ENCODE results near the gene ALOXE3.
"Not testable (repeated sequence)": the region's sequence is repeated elsewhere in the genome, so short reads cannot be mapped to it uniquely, and the experiment has no call there.

The ALOXE3 gene

DNA sequence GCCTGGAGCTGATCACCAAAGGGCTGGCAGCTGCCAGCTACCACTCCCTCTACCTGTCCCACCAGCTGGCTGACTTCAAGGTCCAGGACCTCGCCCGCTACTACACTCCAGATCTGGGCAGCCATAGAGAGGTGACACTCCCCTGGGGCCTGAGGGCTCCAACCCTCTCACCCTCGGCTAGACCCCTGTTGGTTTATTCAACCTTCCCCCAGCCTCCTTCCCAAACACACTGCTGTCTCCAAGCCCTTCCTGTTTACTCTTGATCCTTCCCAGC, 48.8 kb downstream of the ALOXE3 start:
- peak; percentile 42 for DNase-seq (ENCODE audit: low spot score)

DNA sequence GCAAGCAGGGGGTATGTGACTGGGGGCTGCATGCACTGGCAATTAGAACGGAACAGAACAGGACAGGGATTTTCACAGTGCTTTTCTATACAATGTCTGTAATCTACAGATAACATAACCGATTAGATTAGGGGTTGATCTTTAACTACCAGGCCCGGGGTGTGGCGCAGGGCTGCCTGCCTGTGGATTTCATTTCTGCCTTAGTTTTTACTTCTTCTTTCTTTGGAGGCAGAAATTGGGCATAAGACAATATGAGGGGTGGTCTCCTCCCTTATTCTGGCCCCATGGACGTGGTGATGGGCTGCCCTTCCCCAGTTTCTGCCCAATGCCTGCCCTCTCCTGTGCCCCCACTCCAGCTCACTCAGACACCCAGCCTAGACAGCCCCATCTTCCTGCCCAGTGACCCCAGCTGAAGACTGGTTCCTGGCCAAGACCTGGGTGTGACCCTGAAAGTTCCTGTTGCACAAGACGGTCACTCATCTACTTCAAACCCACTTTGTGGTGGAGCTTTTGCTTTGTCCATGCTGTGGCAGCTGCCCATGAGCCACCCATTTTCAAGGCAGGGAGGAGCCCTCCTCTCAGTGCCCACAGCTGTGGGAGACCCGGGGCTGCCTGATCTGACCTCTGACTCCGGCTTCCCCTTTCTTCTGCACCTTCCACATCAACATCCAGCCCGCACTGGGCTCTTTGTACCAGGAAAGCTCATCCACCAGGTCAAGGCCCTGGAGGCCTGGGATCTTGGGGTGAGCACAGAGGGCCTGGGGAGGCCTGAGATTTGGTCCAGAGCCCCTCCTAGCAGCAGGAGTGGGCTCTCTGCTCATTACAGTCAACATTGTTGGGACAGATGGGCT, 49.4 kb downstream of the ALOXE3 start:
- DNase-seq (ENCODE audit: low spot score) = peak; percentile 15

DNA sequence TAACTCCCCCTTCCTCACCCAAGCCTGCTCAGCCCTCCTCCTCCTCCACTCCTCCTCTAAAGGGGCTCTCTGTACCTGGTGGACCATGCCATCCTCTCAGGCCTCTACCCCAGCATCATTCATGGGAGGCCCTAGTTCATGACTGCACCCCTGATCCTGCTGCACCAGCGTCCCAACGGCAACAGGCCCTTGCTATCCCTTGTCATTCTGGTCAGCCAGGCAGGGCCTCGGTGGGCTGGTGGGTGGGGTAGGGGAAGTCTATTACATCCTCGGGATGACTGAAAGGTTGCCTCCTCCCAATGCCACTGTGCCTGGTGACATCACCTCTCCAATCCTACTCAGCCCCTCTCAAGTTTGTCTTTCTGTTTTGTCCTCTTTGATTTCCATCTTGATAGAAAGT, 50.5 kb downstream of the ALOXE3 start:
- no peak for DNase-seq (ENCODE audit: low spot score)

DNA sequence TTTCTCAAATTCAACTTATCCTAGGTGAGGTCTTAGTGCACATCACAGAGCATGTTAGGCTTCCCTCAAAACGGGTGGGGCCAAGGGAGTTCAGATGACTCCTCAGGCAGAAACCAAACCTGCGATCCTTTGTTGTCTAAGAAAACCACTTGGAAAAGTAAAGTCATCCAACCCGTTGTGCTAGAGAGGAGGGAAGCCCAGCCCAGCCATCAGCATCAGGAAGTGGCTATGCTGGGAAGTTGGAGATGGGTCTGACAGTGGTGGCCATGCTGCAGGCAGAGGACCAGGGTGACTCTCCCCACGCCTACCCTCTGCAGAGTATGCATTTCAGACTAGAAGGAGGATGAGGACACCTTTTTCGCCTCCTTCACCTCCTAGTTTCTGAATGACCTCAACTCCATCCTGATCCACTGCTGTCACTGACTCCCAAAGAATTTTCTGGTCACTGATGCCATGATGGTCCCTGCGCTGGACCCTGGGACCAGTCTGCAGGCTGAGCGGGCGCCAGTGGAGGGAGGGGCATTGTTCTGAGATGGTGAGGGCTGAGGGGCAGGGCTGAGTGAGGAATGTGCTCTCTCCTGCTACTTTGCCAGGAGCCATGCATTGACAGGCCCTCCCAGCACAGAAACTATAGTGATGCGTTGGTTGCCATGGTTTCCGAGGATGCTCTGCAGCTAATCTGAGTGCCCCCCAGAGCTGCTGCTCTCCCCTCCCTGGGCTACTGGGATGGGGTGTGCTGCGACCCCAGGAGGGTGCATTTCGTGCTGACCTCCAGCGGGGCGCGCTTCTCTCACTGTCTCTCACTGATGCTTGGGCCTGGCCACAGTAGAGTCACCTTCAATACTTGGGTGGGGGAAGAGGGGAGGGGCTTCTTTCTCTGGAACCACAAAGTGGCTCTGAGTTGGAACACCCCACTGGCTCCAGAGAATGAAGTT, 51.2 kb downstream of the ALOXE3 start:
- DNase-seq (ENCODE audit: low spot score) = no peak

DNA sequence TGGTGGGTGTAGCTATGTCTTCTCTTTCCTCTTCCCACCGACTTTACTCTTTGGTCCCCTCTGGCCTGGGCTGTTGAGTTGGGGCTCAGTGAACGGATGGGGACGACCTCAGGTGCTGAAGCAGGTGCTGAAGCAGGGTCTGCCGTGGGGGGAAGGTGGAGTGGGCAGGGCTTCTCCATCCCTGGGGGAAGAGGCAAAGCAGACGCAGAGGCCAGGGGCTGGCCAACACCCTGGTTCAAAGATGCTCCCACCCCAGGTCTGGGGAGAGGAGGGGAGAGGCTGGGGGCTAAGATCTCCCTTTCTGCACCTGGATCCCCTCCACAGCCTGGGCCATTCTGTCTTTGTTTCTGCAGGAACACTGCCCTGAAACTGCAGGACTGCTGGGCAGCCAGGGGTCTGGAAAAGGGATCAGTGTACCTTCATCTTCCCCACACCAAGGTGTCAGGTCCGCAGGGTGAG, 53.7 kb downstream of the ALOXE3 start:
- DNase-seq (ENCODE audit: low spot score) = no peak

DNA sequence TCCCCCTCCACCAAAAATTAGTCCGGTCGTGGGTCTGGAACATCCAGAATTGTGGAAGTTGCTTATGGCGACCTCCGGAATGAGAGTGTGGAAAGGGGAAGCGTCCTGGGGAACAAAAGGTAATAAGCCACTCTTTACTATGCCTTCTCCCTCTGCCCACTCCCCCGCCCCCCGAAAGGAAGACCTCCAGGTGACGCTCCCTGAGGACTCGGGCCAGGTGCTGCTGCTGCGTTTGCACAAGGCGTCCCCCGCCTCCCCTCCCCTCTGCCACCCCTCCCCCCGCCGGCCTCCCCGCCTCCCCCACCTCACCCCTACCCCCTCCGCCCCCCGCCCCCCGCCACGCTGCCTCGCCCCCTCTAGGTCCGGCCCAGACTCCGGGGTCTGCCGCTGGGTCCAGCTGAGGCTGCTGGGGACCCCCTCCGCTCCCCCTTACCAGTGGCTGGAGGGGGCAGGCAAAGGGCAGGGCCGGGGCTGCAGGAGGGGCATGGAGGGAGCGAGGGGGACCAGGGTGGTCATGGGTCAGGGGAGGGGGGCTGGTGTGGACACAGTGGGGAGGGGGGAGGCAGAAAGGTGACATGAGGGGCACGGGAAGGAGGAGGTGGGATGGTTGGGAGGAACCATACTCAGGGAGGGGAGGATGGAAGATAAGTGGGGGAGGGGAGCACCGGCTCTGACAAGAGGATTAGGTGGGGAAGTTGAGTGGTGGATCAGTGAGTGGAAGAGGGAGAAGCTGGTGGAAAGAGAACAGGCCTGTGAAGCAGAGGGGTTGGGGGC, 54.4 kb downstream of the ALOXE3 start:
- DNase-seq (ENCODE audit: low spot score) = no peak

DNA sequence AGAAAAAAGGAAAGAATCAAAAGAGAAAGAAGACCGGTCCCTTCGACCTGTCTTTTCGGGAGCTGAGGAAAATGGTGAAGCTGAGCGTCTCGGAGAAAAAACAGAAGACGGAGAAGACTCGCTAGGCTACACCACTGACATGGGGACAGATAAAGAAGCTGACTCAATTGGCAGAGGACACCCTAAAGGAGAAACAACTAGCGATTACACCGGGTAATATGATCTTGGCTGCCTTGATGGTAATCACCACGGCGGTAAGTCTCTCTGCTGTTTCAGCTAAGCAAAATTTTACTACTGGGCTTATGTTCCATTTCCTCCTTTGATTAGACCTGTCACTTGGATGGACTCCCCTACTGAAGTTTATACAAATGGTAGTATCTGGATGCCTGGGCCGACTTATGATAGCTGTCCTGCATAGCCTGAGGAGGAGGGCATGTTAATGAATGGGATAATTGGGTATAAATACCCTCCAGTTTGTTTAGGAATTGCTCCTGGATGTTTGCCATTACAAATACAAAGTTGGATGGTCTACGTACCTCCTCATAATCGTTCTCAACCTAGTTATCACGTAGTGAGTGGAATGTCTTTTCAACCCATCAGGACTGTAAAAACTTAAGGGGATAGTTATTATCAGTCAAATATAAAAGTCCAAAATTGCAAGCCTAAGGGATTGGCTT, 55.4 kb downstream of the ALOXE3 start:
- peak; percentile 26 for DNase-seq (ENCODE audit: low spot score)

DNA sequence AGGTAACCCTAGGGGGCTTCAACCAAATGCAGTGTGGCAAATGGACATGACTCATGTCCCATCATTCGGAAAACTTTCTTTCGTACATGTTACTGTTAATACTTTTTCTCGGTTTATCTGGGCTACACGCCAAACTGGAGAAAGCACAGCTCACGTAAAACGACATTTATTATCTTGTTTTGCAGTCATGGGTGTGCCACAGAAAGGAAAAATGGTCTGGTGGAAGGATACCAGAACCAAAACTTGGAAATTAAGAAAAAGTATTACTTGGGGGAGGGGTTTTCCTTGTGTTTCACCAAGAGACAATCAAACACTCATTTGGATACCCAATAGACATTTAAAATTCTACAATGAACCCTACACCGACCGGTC, 55.9 kb downstream of the ALOXE3 start:
- DNase-seq (ENCODE audit: low spot score) = peak; percentile 45

DNA sequence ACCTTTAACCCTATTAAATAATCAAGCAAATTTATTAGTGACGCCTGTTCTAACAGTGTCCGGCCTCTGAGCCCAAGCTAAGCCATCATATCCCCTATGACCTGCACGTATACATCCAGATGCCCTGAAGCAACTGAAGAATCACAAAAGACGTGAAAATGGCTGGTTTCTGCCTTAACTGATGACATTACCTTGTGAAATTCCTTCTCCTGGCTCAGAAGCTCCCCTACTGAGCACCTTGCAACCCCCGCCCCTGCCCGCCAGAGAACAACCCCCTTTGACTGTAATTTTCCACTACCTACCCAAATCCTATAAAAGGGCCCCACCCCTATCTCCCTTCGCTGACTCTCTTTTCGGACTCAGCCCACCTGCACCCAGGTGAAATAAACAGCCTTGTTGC, 56.5 kb downstream of the ALOXE3 start:
- DNase-seq (ENCODE audit: low spot score) = not testable (repeated sequence)

DNA sequence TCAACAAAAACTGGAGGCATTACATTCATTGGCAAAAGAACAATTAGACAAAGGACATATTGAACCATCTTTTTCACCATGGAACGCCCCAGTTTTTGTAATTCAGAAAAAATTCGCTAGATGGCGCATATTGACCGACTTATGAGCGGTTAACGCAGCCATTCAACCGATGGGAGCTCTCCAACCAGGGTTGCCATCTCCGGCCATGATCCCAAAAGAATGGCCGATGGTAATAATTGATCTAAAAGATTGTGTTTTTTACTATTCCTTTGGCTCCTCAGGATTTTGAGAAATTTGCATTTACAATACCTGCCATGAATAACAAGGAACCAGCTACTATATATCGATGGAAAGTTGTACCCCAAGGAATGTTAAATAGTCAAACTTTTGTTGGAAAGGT, 58.0 kb downstream of the ALOXE3 start:
- peak; percentile 79 for DNase-seq (ENCODE audit: low spot score)

DNA sequence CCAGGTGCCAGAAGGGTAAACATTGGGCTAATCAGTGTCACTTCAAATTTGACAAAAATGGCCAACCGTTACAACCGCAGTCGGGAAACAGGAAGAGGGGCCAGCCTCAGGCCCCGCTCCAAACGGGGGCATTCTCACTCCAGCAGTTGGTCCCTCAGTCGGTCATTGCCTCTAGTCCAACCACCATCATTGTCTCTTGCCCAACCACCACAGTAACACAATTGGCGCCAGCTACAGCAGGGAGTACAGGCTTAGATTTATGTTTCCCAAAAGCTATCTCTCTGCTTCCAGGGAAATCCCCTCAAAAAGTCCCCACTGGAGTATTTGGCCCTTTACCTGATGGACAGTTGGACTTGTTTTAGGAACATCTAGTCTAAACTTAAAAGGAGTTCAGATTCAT, 59.2 kb downstream of the ALOXE3 start:
- no peak for DNase-seq (ENCODE audit: low spot score)

DNA sequence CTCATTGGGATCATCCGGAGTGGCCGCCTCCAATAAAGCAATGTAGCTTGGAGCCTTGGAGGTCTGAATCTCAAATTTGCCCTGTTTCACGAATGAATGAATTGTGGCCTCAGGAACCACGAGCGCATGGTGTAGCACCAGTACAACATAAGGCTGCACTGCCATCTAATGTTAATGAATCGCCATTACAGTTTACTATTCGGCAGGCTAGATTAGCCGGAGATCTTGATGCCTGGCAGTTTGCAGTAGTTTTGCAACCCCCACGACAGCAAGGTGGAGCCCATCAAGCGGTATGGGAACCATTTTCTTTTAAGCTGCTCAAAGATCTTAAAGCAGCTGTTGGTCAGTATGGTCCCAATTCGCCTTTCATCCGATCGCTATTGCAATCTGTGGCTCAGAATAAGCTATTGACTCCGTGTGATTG, 60.6 kb downstream of the ALOXE3 start:
- DNase-seq (ENCODE audit: low spot score) = peak; percentile 85

DNA sequence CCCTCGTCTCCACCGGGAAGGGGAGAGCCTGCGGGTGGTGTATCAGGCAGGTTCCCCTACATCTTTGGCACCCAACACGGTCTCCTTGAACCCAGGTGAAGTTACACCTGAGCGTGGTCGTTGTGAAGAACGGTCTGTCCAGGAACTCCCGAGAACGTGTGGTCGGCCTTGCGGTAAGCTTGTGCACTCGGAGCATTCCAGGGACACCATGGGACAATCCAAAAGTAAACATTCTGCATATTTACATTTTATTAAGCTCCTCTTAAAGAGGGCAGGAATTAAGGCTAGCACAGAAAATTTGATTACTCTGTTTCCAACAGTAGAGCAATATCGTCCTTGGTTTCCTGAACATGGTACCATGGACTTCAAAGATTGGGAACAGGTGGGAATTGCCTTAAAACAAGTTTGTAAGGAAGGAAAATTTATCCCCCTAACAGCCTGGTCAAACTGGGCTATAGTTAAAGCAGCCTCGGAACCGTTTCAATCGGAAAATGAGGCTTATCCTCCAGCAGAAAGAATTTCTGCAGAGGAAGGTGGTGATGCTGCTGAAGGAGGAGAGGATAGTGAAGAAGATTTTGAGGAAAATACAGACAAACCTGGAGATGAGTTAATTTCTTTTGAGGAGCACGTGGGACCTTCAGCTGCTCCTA, 61.2 kb downstream of the ALOXE3 start:
- DNase-seq (ENCODE audit: low spot score) = no peak

DNA sequence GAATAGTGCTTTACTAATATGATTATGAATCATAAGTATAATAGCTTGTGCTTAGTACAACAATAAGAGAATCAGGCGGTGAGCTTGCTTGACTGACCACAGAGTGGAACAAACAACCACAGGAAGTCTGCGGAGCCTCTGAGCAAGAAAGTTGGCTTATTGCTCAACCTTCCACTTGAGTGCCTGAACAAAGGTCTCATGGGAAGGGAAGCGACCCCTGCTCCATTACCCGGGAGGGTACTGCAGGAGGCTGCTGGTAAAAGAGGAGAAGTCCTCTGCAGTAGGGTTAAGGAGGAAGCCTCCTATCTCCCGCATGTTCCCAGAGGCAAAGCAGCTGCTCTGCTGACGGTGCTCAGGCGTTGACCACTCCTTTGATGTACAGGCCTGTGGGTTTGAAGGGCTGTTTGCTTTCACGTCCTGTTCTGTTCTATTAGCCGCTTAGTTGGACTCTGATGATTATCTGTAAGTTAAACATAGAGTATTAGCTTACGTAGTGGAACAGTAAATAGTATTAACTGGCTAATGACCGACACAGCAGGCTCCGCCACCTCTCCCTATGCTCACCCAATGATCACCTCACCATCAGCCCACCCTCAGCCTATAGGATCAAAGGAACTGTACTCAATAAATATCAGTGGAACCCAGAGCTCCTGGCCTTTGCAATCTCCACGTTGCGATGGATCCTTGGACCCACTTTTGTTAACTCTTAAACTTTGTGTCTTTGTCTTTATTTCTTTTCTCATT, 61.9 kb downstream of the ALOXE3 start:
- no peak for DNase-seq (ENCODE audit: low spot score)

DNA sequence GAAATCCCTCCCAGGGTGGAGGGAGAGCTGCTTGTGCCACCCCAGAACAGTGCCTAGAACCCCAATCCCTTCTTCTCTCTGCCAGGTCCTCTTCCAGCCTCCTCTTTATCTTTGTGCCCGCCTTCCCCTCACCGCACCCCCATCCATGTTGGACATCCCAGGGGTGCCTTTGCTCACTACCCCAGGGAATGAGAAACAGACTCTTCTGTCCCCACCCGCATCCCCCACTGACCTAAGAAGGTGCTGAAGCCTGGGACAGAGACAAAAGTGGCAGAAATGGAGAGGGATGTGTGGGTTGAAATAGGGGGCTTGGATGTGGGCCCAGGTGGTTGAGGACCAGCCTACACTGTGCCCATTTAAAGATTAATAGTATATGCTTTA, 62.5 kb downstream of the ALOXE3 start:
- DNase-seq (ENCODE audit: low spot score) = no peak

DNA sequence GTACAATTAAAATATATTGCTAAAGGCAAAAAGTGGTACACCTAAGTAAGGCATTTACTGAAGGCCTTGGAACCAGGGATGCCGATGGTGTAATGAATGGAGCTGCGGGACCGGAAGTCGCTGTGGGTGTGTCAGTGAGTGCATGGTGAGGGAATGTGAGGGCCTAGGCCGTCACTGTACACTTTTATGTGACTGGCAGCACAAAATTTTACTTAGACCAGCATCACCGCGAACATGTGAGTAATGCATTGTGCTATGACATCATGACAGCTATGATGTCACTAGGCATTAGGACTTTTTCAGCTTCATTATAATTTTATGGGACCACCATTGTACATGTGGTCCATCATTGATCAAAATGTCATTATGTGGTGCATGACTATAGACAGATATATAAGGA, 64.7 kb downstream of the ALOXE3 start:
- no peak for DNase-seq (ENCODE audit: low spot score)

DNA sequence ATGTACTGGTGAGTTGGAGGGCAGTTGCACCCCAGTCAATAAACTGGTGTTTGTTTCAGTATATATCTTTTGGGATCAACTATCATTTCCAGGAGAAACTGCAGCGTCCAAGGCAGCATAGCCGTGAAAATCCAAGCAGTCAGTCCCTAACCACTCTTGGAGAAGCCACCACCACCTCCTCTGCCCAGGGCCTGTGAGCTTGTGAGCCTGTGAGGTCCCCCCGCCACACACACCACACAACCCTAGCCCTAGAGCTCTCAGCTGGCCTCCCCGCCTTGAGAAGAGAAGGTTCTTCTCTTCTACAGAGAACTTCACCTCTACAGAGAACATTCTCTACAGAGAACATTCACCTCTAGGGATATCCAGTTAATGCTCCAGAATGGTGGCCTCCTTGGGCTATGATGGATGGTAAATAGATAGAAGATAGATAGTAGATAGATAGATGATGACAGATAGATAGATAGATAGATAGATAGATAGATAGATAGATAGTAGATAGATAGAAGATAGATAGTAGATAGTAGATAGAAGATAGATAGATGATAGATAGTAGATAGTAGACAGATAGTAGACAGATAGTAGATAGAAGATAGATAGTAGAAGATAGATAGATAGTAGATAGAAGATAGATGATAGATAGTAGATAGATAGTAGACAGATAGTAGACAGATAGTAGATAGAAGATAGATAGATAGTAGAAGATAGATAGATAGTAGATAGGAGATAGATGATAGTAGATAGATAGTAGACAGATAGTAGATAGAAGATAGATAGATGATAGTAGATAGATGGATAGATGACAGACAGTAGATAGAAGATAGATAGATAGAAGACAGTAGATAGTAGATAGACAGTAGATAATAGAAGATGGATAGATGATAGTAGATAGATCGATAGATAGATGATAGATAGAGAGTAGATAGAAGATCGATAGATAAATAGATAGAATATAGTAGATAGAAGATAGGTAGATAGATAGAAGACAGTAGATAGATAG, 65.8 kb downstream of the ALOXE3 start:
- no peak for DNase-seq (ENCODE audit: low spot score)

DNA sequence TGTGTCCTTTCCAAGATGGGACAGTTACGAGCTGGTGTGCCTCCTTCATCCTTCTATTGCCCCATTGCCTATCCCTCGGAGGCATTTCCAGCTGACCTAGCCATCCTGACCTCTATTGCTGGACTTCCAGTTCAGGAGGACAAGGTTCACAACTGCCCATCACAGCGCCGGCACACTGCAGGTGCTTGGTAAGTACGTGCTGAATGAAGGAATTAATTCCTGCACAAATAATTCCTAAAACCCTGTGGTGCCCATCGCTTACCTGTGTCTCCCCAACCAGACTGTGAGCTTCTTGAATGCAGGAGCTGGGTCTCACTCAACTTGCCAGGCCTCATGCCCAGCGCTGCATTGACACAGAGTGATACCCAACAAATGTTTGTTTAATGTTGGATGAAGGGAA, 66.5 kb downstream of the ALOXE3 start:
- DNase-seq (ENCODE audit: low spot score) = no peak

DNA sequence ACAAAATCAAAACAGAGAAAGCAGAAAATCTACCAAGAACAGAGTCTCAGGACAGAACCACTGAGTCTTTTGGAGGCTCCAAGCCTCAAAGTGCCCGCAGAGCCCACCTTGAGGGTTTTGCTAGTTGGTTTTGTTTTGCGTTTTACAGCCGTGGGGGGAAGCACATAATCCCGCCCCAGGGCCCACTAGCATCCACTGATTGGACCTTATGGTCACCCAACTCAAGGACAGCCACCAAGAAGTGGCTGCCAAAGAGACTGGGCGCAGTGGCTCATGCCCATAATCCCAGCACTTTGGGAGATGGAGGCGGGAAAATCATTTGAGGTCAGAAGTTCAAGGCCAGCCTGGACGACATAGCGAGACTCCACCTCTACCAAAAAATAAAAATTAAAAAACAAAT, 69.6 kb downstream of the ALOXE3 start:
- DNase-seq (ENCODE audit: low spot score) = no peak

All from LoVo (cell line).